B cell (primary cell): ENCODE results near the gene PALM3. TPM values are rescaled to one million over a fixed set of nuclear protein-coding genes. Genes with fewer than 3 reads are reported as not detected.

ENCODE experiments used
- ATAC-seq: fragments of 200-7000 bp; cut with Tn5 transposase; one replicate; pipeline ENCODE4 v1.10.0; 2021; ENCODE audit warnings: low read depth, mild to moderate bottlenecking, moderate number of reproducible peaks, moderate library complexity
- CTCF ChIA-PET: fragments of 350-600 bp; sonication (Branson Sonifier 250); formaldehyde crosslinking; loops from one replicate; lab custom pipeline; 2021; ENCODE audit warnings: antibody characterized with exemption, inconsistent platforms; lab: Charles Lee
- POLR2A ChIA-PET: fragments of 350-600 bp; sonication (Branson Sonifier 250); formaldehyde crosslinking; loops from one replicate; lab custom pipeline; 2021; ENCODE audit warnings: antibody characterized with exemption; lab: Charles Lee
- DNase-seq: peaks from one replicate; pipeline ENCODE4 v3.0.0; 2013
- H2AFZ ChIP-seq: 2 replicates; pipeline ENCODE4 v1.6.1; 2012; ENCODE audit warnings: mild to moderate bottlenecking, low read depth, low read length; ENCODE audit not compliant: insufficient read depth, poor library complexity, severe bottlenecking
- H3K27ac ChIP-seq, 2 donors: 1 replicate in 1 of 2; 2 replicates in 1 of 2; pipeline ENCODE4 v1.5.1; 2012 to 2013; ENCODE audit warnings: low read length in 2 of 2, mild to moderate bottlenecking in 2 of 2, moderate library complexity in 1 of 2
- H3K27me3 ChIP-seq, 4 experiments: fragments of 200-600 bp in 1 of 4; sonication (generic) in 1 of 4; replicated peaks in 1 of 4; 1 replicate in 2 of 4; 2 replicates in 2 of 4; pipeline versions ENCODE4 v1.6.1 to v1.7.0; 2013 to 2016; ENCODE audit warnings: low read length in 3 of 4, mild to moderate bottlenecking in 2 of 4, mixed read lengths in 1 of 4, moderate library complexity in 1 of 4; ENCODE audit not compliant: insufficient read depth in 4 of 4, control insufficient read depth in 3 of 4; ENCODE audit errors: control extremely low read depth in 1 of 4
- H3K36me3 ChIP-seq, 2 experiments: replicated peaks in 1 of 2; 1 replicate in 1 of 2; 2 replicates in 1 of 2; pipeline versions ENCODE4 v1.6.1 to v1.7.1; 2013; ENCODE audit warnings: low read length in 1 of 2; ENCODE audit not compliant: insufficient read depth in 2 of 2, control insufficient read depth in 1 of 2; ENCODE audit errors: control extremely low read depth in 1 of 2, extremely low read depth in 1 of 2
- H3K4me1 ChIP-seq, 2 donors: fragments of 200-600 bp in 1 of 2; sonication (generic) in 1 of 2; 1 replicate in 1 of 2; 2 replicates in 1 of 2; pipeline versions ENCODE4 v1.5.1 to v1.6.1; 2013 to 2017; ENCODE audit warnings: low read length in 2 of 2; ENCODE audit not compliant: control insufficient read depth in 2 of 2, insufficient read depth in 2 of 2
- H3K4me2 ChIP-seq: replicated peaks from 2 replicates; pipeline ENCODE3; 2012; ENCODE audit warnings: mild to moderate bottlenecking, low read depth, low read length; ENCODE audit not compliant: poor library complexity, severe bottlenecking
- H3K4me3 ChIP-seq, 5 experiments: fragments of 200-600 bp in 1 of 5; sonication (generic) in 1 of 5; 1 replicate in 3 of 5; 2 replicates in 2 of 5; pipeline versions ENCODE4 v1.5.1 to v1.7.0; 2011 to 2016; ENCODE audit warnings: low read length in 4 of 5, mild to moderate bottlenecking in 4 of 5, low read depth in 2 of 5, control low read depth in 1 of 5, moderate library complexity in 1 of 5; ENCODE audit not compliant: insufficient read depth in 1 of 5; ENCODE audit errors: control extremely low read depth in 1 of 5, extremely low read depth in 1 of 5
- H3K79me2 ChIP-seq: fragments of 200-600 bp; sonication (generic); one replicate; pipeline ENCODE4 v1.6.0; 2016; ENCODE audit warnings: low read length; ENCODE audit not compliant: control insufficient read depth, insufficient read depth
- H3K9ac ChIP-seq: fragments of 200-600 bp; sonication (generic); 2 replicates; pipeline ENCODE4 v1.6.1; 2017; ENCODE audit warnings: mild to moderate bottlenecking, low read length, moderate library complexity
- H3K9me3 ChIP-seq, 3 donors: one replicate each; pipeline versions ENCODE4 v1.6.1 to v1.7.1; 2013; ENCODE audit warnings: low read length in 2 of 3; ENCODE audit not compliant: control insufficient read depth in 2 of 3, insufficient read depth in 1 of 3; ENCODE audit errors: control extremely low read depth in 1 of 3
- H4K20me1 ChIP-seq: 2 replicates; pipeline ENCODE4 v1.6.0; 2012; ENCODE audit warnings: mild to moderate bottlenecking, low read length; ENCODE audit not compliant: insufficient read depth, control insufficient read depth, poor library complexity, severe bottlenecking
- H3K27ac Mint-ChIP-seq: one replicate; pipeline ENCODE4 v1.8.0; 2021; ENCODE audit warnings: mixed read lengths
- H3K27me3 Mint-ChIP-seq: one replicate; pipeline ENCODE4 v1.8.0; 2021; ENCODE audit warnings: mixed read lengths
- H3K4me1 Mint-ChIP-seq: one replicate; pipeline ENCODE4 v1.8.0; 2021; ENCODE audit warnings: mixed read lengths
- H3K4me3 Mint-ChIP-seq: one replicate; pipeline ENCODE4 v1.8.0; 2021; ENCODE audit warnings: mixed read lengths
- H3K9me3 Mint-ChIP-seq: one replicate; pipeline ENCODE4 v1.8.0; 2022; ENCODE audit warnings: mixed read lengths; ENCODE audit not compliant: insufficient read depth
- EZH2 ChIP-seq: IDR thresholded peaks from 2 replicates; pipeline ENCODE4 v1.6.1; 2012; ENCODE audit warnings: borderline replicate concordance, low read depth, mild to moderate bottlenecking, moderate library complexity, low read length; ENCODE audit not compliant: insufficient read depth, poor library complexity, severe bottlenecking
- WGBS: methylation state at CpG from one replicate; pipeline ENCODE4 v1.1.5; 2013; ENCODE audit warnings: missing lambda C conversion rate; ENCODE audit not compliant: insufficient coverage; 5-methylcytosine and 5-hydroxymethylcytosine counted together
- intact Hi-C: fragments of 100-400 bp; cut with micrococcal nuclease; formaldehyde crosslinking; loops from one replicate; pipeline ENCODE4 v1.10.0; 2022
- polyA plus RNA-seq: library from polyadenylated mRNA; depleted of rRNA; stranded (reverse); fragments of >200 nt; gene quantifications from 2 replicates; pipeline ENCODE4 v1.2.3, GENCODE V29; 2012
- total RNA-seq, 2 donors: library from RNA; stranded (reverse); fragments of 120-200 nt in 1 of 2; gene quantifications; 1 replicate in 1 of 2; 2 replicates in 1 of 2; pipeline versions ENCODE4 v1.2.3 to v1.2.4, GENCODE V29; 2013 to 2022
- TF ChIP-seq, protein P1 (sequence below): fragments of 200-600 bp; IDR thresholded peaks from one replicate; pipeline ENCODE4 v1.8.0; 2022; ENCODE audit warnings: antibody characterized with exemption, mild to moderate bottlenecking

PALM3 gene
- total and polyA plus RNA-seq, 2 donors (not counting 1 experiment from before 2014, with no cell fraction given) = not detected

DNA sequence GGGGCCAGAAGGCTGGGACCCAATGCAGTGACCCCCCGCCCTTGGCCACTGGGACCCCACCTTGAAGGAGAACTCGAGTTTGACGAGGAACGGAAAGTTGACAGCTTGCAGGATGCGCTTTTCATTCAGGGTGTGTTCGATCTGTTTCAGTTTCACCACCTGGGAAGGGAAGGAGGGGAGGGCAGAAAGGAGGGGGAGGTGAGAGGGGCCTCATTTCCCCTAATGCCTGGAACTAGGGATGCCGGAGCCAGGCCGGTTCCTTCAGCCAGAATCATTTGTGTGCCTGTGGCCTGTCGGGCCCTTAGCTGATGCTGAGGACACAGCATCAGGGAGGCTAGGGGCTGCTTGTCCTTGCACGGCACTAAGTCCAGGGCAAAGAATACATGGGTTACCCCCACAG lies 40.9 kb upstream of the PALM3 start:
- H3K9me3 ChIP-seq = no peaks in the 10 kb centered on the region
- TF ChIP-seq, protein P1, sequence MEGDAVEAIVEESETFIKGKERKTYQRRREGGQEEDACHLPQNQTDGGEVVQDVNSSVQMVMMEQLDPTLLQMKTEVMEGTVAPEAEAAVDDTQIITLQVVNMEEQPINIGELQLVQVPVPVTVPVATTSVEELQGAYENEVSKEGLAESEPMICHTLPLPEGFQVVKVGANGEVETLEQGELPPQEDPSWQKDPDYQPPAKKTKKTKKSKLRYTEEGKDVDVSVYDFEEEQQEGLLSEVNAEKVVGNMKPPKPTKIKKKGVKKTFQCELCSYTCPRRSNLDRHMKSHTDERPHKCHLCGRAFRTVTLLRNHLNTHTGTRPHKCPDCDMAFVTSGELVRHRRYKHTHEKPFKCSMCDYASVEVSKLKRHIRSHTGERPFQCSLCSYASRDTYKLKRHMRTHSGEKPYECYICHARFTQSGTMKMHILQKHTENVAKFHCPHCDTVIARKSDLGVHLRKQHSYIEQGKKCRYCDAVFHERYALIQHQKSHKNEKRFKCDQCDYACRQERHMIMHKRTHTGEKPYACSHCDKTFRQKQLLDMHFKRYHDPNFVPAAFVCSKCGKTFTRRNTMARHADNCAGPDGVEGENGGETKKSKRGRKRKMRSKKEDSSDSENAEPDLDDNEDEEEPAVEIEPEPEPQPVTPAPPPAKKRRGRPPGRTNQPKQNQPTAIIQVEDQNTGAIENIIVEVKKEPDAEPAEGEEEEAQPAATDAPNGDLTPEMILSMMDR = no peak
- no peak for TF ChIP-seq EZH2
- 88% methylated on average over 10 of the region's 10 CpGs for WGBS
- Mint-ChIP-seq H3K4me3 (no peak overlapping the region), H3K9me3 (no peaks in the 10 kb centered on the region), H3K4me1 (no peaks in the 10 kb centered on the region), H3K27ac (no peak overlapping the region), H3K27me3 (no peaks in the 10 kb centered on the region)
- peaks cover 2% of the 10 kb centered on the region for H3K79me2 ChIP-seq
- H3K27ac ChIP-seq = no peak overlapping the region
- no peaks in the 10 kb centered on the region for H4K20me1 ChIP-seq
- no peak overlapping the region for H3K9ac ChIP-seq
- ATAC-seq = no peak
- H3K4me3 ChIP-seq = no peak overlapping the region
- no peak for DNase-seq
- intact Hi-C loops = no loop called here
- H3K27me3 ChIP-seq = no peaks in the 10 kb centered on the region
- H3K36me3 ChIP-seq = peaks cover 0 to 29% of the 10 kb centered on the region in 2 experiments
- H3K4me2 ChIP-seq = no peak overlapping the region
- CTCF ChIA-PET = interaction anchor here (1.6 kb wide), 1 partner anchor 22 kb away, joined by 4 read pairs; no protein-coding TSS in a partner anchor
- POLR2A ChIA-PET = no interaction called here
- no peak overlapping the region for H2AFZ ChIP-seq
- H3K4me1 ChIP-seq = no peaks in the 10 kb centered on the region

DNA sequence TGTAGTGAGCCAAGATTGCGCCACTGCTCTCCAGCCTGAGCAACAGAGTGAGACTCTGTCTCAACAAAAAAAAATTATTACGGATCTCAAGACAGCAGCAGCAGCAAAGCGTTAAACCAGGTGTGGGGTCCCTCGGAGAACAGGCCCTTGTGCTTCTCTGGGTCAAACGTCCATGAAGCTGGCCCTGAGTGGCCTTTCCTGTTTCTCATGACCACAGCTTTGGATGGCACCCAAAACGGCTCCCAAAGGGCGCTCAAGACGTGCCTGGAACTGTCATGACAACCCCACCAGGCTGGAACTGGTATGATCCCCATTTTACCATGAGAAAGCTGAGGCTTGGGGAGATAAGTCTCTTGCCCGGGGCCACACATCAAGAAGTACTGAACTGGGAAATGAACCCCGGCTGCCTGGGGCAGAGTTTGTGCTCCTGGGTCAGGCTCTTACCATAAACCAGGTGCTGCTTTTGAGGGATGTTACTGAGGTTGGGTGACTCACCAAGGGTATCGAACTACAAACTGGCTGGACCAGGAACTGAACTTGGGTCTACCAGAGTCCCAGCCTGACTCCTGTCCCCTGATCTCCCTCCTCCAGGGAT lies 40.3 kb upstream of the PALM3 start:
- Histone ChIP-seq H3K9me3 (no peaks in the 10 kb centered on the region), H2AFZ (no peak overlapping the region), H3K9ac (no peak overlapping the region), H3K27ac (no peak overlapping the region), H3K79me2 (peaks cover 2% of the 10 kb centered on the region), H4K20me1 (no peaks in the 10 kb centered on the region), H3K4me2 (no peak overlapping the region), H3K27me3 (no peaks in the 10 kb centered on the region), H3K36me3 (peaks cover 0 to 32% of the 10 kb centered on the region in 2 experiments), H3K4me1 (no peaks in the 10 kb centered on the region), H3K4me3 (no peak overlapping the region)
- no peaks in the 10 kb centered on the region for H3K4me1 Mint-ChIP-seq
- ATAC-seq (no peak), DNase-seq (no peak)
- ChIA-PET POLR2A (no interaction called here), CTCF (interaction anchor here (1.6 kb wide), 1 partner anchor 21 kb away, joined by 4 read pairs; no protein-coding TSS in a partner anchor)
- 94% methylated on average over 10 of the region's 11 CpGs for WGBS
- no peak overlapping the region for H3K4me3 Mint-ChIP-seq
- intact Hi-C loops = no loop called here
- no peaks in the 10 kb centered on the region for H3K9me3 Mint-ChIP-seq
- TF ChIP-seq, protein P1 = no peak
- no peak for TF ChIP-seq EZH2
- H3K27me3 Mint-ChIP-seq = no peaks in the 10 kb centered on the region
- no peak overlapping the region for H3K27ac Mint-ChIP-seq
